NCI-H2196 (cell line): Measurements from ENCODE around the gene DNAI1.

Experiments
- DNase-seq: peaks from one replicate; lab custom pipeline; 2025; ENCODE audit not compliant: unreplicated experiment; lab: John Stamatoyannopoulos, UW

The DNAI1 gene

GRCh38 chr9:34510497-34511468, 52.2 kb downstream of the DNAI1 start:
- no peak for DNase-seq

GRCh38 chr9:34512131-34513078, 53.8 kb downstream of the DNAI1 start:
- DNase-seq: no peak

GRCh38 chr9:34513567-34514214, 55.1 kb downstream of the DNAI1 start:
- peak; percentile 78 for DNase-seq

DNA sequence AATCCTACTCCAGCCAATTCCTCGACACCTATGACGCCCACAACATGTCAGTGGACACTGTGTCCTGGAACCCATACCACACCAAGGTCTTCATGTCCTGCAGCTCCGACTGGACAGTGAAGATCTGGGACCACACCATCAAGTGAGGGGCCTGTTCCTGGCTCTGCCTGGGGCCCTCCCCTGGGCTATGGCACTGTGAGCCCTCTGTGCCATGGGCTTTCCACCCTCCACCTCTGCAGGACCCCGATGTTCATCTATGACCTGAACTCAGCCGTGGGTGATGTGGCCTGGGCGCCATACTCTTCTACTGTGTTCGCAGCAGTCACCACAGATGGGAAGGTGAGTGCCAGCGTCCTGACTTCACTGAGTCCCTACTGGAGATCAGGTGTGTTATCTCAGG, 55.8 kb downstream of the DNAI1 start:
- DNase-seq: no peak

- DNase-seq: no peak
These were observed 56.2 kb downstream of the DNAI1 start for GRCh38 chr9:34514816-34515215.

GRCh38 chr9:34515959-34516358, 57.4 kb downstream of the DNAI1 start:
- no peak for DNase-seq

- no peak for DNase-seq
These were observed 58.6 kb downstream of the DNAI1 start for GRCh38 chr9:34517185-34517584.

- no peak for DNase-seq
These were observed 59.6 kb downstream of the DNAI1 start for GRCh38 chr9:34518110-34518616.

DNA sequence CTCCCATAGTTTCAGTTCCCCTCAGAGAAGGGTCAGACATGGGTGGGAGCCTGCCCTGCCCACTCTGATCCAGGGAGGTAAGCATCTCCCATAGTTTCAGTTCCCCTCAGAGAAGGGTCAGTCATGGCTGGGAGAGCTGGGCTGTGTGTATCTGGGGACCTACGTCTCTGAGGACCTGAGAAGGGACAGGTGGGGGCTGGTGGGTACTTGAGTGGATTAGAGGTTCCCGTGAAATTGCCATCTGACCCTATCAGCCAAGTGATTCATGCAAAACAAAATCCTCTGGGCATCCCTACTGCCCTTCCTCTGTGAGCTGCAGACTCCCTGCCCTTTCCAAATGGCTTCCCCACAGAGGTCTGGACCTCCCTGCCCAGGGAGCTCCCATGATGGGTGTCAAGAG, 60.3 kb downstream of the DNAI1 start:
- no peak for DNase-seq

DNA sequence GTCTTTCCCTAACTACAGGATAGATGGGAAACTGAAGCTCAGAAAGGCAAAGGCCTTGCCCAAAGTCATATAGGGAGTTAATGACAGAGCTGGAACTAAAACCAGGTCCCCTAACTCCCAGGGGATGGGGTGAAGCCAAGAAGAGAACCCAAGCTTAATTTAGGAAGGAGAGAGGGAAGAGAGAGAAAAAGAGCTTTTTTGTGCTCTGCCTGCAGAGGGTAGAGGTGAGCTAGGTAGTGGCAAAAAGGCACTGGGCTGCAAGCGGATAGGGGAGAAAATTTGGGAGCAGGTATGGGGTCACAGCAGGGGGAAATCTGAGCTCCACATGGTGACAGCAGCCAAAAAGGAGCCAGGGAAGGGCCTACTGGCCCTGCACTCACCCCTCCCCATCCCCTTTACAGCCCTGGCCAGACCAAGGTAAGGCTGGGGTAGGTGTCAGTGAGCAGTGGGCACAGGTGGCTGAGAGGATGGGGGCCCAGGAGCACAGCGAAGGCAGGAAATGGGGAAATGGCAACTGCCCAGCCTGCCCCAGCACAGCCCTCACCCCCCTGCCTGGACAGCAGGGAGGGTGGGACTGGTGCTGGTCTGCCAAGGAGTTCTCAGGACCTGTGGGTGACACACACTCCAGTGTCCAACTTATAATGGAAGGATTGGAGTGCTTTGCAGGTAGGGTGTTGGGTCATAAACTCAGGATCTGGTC, 60.9 kb downstream of the DNAI1 start:
- DNase-seq: no peak

DNA sequence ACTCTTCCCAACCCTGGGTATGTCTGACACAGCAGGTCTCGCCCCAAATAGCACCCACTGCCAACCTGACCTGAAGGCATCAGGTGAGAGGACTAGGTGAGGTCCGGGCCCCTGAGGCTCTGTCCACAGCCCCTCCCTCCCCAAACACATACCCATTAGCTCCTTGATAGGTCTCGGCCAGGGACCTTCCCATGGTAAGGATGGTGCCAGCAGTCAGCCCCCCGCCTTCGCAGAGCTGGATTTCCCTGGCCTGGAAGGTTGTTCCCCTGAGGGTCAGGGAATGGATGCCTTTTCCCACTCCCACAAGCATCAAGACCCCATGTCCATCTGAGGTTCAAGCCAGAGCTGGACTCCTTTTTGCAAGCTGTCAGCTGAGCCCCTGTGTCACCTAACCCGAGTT, 61.5 kb downstream of the DNAI1 start:
- no peak for DNase-seq

DNA sequence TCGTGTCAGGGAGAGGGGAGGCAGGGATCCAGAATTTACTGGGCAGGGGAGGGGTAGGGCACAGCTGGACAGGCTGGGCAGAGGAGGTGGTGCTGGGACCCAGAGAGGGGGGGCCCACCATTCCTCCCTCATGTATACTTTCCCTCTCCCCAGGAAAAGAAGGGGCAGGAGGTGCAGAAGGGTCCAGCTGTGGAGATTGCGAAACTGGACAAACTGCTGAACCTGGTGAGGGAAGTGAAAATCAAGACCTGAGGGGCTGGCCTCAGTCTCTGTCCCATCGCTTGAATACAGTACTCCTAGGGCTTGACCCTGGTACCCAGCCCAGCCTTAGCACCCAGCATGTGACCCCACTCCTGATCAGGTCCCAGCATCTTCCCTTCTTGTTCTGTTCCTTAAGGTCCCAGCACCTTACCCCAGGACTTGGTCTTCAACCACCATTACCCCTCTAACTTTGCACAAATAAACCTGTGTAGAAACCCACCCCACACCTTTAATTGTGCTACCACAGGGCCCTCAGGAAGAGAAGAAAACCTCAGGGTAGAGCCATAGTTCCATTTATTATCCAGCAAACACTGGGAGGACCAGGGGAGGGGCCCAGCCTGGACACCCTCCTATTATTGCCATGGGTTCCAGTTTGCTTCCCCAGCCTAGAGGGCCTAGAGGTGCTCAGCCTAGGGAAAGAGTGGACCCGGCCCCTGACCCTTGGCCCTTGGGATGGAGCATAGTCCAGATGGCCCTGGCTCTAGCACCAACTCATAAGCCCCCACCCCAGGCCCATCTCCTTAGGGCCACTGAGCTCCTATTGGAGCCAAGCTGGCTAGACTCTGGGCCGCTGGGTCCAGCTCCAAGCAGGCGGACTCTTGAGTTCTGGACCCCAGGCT, 62.1 kb downstream of the DNAI1 start:
- DNase-seq: no peak

DNA sequence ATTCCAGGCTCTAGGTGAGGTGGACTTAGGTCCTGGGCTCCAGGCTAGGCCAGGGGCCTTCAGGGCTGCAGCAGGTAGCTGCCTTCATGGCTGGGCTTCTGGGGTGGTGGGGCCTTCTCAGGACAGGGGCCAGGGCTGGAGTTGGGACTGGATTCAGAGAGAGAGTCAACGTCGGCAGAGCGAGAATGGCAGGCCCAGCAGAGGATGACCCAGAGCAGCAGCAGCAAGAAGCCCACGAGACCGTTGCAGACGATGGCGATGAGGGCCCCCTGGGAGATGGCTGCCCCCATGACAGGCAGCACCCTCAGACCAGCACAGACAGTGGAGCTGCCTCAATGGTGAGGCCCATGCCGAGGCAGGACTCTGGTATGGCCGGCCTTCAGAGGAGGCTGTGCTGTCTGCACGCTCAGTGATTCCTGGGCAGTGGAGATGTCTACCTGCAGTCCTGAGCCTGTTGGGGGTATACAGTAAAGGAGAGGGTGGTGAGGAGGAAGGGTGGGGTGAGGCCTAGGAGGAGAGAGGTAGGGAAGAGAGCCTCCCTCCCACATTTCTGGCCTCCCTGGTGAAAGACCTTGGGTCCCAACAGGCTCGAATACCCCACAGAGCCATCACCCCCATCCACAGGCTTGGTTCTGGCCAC, 62.9 kb downstream of the DNAI1 start:
- DNase-seq: no peak

DNA sequence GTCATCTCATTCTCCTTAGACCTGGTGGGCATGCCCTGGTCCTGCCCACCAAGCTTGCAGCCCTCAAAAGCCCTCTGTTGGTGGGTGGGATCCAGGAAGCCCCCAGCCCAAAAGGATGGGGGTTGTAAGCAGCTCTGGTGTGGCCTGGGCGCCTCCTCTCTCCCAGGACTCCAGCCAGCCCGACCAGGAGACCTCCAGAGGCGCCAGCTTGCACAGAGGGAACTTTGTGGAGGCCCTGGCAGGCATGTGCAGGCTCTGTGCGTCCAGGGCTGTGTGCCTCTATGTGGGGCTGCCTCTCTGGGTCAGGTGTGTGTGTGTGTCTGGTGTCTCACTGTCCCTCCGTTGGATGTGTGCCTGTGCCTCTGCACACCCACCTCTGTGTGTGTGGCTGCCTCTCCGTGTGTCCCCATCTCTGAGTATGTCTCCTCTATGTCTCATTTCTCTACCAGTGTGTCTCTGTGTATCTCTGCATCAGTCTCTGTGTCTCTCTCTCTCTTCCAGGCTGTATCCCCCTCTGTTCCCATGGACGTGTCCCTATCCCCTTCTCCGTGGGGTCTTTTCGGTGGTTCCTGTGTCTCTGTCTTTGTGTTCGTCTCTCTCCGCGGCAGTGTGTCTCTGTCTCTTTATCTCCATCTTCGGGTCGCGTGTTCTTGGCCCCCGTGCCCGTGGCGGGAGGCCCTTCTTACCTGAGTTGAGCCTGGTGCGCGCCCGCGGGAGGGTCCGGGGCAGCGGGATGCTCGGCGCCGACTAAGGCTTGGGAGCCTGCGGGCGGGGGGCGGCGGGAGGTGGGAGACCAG, 63.7 kb downstream of the DNAI1 start:
- DNase-seq: no peak

DNA sequence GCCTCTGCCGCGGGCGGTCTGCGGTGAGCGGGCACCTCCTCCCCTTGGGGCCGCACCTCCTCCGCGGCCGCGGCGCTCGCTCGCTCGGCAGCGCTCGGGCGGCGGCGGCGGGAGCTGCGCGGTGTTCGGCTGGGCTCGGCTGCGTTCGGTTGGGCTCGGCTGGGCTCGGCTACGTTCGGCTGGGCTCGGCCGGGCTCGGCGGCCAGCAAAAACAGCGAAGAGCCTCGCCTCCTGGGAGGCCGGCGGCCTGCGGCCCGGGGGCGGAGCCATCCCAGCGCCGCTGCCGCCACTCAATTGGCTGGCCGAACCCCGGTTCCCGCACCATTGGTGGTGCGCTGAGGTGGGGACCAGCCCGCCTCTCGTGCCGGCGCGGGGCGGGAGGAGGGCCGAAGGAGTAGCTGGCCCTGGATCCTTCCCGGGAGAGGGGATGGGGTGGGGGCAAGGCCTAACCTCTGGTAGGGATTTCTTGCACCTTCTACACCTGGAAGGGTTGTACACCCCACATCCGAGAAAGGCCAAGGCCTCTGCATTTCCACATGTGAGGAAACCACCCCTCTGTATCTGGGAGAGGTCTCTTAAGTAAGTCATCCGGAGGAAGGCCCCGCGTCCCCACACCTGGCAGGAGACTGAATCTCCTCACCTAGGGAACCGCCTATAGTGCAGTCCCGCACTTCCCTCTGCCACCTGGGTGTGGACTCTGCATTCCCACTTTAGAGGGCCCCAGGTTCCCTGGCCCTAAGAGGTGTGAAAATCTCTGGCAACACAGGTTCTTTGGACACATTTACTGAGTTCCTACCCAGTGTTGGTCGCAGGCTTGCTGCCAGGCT, 64.6 kb downstream of the DNAI1 start, which contains the start of gene ENHO:
Gene ENHO, minus strand, starts transcription at position 20 of the 827 bp plus-strand sequence. CDS start 1,295 bp downstream, outside the sequence.
- peak; percentile 91 for DNase-seq

- no peak for DNase-seq
These were observed 65.7 kb downstream of the DNAI1 start for GRCh38 chr9:34524349-34524748.

DNA sequence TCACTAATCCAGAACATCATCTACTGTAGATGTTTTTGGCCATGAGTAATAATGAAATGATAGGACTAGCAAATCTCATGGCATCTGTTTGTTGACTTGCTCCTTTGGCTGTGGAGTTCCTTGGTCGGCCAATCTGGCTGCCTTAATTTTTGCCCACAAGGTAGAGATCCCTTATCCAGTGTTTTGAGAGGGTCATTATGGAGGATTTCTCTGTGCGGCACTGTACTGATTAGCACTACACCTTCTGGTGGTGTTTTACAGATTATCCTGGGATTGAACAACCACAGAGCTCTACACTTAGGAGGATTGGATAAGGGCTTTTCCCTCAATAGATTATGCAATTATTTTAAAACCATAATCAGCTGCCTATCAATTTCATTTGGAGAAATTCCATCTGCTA, 67.4 kb downstream of the DNAI1 start:
- DNase-seq: no peak
